Esophagus squamous epithelium (tissue), 5 donors: ENCODE data around the gene TESK2. TPM values are rescaled to one million over a fixed set of nuclear protein-coding genes. Genes with fewer than 3 reads are reported as not detected.

Source experiments
- DNase-seq: peaks from one replicate; lab custom pipeline; 2025; lab: John Stamatoyannopoulos, UW
- H3K27ac ChIP-seq, 4 donors: fragments of 200-600 bp; sonication (generic); one replicate each; pipeline ENCODE4 v1.5.1; 2016 to 2019; ENCODE audit warnings: mild to moderate bottlenecking in 1 of 4
- H3K27me3 ChIP-seq, 4 donors: fragments of 200-600 bp; sonication (generic); 1 replicate in 3 of 4; 2 replicates in 1 of 4; pipeline versions ENCODE4 v1.5.1 to v1.6.0; 2017 to 2021; ENCODE audit warnings: antibody characterized with exemption in 1 of 4
- H3K36me3 ChIP-seq, 3 donors: fragments of 200-600 bp; sonication (generic); one replicate each; pipeline ENCODE4 v1.5.1; 2016 to 2019
- H3K4me1 ChIP-seq, 3 donors: fragments of 200-600 bp; sonication (generic); one replicate each; pipeline ENCODE4 v1.5.1; 2017 to 2019
- H3K4me3 ChIP-seq, 4 donors: fragments of 200-600 bp; sonication (generic); 1 replicate in 3 of 4; 2 replicates in 1 of 4; pipeline ENCODE4 v1.5.1; 2016 to 2019; ENCODE audit warnings: mild to moderate bottlenecking in 2 of 4, moderate library complexity in 1 of 4
- H3K9me3 ChIP-seq, 3 donors: fragments of 200-600 bp; sonication (generic); one replicate each; pipeline ENCODE4 v1.5.1; 2016 to 2019
- POLR2A ChIP-seq, 4 donors: fragments of 450-650 bp; IDR thresholded peaks; one replicate each; pipeline ENCODE4 v1.6.1; 2017; ENCODE audit warnings: antibody characterized with exemption in 4 of 4, mild to moderate bottlenecking in 4 of 4, moderate library complexity in 3 of 4
- whole genome bisulfite sequencing, 2 donors: methylation state at CpG; one replicate each; pipeline ENCODE4 v1.1.5; 2018; 5-methylcytosine and 5-hydroxymethylcytosine counted together
- intact Hi-C: fragments of 100-400 bp; cut with DNase I; formaldehyde crosslinking; loops from one replicate; pipeline ENCODE4 v1.15.0; 2022
- total RNA-seq, 4 donors: library from RNA; depleted of rRNA; stranded (reverse); fragments of >200 nt; gene quantifications; one replicate each; pipeline ENCODE4 v1.1.0, GENCODE V29; 2016
- TF ChIP-seq, protein P1 (sequence below), 6 experiments: fragments of 450-650 bp in 4 of 6; fragments of 200-600 bp in 2 of 6; sonication (generic) in 2 of 6; IDR thresholded peaks; one replicate each; pipeline ENCODE4 v1.5.1; 2016 to 2019; ENCODE audit warnings: antibody characterized with exemption in 6 of 6, mild to moderate bottlenecking in 4 of 6, moderate library complexity in 4 of 6
- donor health status: DM: yes; HTN: yes; CAD: no.

Gene TESK2
- total RNA-seq, 4 donors from 2014 or later = 4.2 to 8.4 (median 5.9) TPM

DNA sequence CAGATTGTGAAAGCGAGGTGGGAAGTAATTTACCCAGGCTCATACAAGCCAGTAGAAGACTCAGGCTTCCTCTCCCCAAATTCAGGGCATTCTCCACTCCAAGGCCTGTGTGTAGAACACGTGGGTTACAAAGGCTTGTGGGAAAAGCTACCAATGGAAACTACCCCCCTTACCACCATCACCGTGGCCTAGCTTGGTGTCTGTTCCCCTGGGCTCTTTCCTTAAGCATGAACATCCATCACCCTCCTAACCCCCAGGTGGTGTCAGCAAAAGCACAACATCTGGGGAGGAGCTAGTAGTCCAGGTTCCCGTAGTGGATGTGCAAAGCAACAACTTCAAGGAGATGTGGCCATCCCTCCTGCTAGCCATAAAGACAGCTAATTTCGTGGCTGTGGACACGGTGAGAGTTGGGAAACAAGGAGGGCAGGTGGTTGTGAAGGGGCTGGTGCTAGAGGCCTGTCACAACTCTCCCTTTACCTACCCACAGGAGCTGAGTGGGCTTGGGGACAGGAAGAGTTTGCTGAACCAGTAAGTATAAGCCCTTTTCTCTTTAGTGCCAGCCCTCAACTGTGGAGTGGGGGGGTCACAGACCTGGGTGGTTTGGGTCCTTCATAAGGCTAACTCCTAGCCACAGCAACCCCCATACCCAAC, 150.0 kb downstream of the TESK2 start:
- 13 to 25% methylated on average over 4 to 5 of the region's 6 CpGs for WGBS, 2 donors
- intact Hi-C loops = loop anchor here (10.0 kb wide), 1 partner anchor 224 kb away; no protein-coding TSS in a partner anchor
- TF ChIP-seq, protein P1, sequence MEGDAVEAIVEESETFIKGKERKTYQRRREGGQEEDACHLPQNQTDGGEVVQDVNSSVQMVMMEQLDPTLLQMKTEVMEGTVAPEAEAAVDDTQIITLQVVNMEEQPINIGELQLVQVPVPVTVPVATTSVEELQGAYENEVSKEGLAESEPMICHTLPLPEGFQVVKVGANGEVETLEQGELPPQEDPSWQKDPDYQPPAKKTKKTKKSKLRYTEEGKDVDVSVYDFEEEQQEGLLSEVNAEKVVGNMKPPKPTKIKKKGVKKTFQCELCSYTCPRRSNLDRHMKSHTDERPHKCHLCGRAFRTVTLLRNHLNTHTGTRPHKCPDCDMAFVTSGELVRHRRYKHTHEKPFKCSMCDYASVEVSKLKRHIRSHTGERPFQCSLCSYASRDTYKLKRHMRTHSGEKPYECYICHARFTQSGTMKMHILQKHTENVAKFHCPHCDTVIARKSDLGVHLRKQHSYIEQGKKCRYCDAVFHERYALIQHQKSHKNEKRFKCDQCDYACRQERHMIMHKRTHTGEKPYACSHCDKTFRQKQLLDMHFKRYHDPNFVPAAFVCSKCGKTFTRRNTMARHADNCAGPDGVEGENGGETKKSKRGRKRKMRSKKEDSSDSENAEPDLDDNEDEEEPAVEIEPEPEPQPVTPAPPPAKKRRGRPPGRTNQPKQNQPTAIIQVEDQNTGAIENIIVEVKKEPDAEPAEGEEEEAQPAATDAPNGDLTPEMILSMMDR (IDR thresholded peaks at IDR 0.05) = no peak
- no peak for TF ChIP-seq POLR2A (IDR thresholded peaks at IDR 0.05)
- peak overlapping the region; percentile 92 to 98 (median 96) for H3K27ac ChIP-seq
- peak overlapping the region; percentile 68 to 91 (median 78) for H3K4me3 ChIP-seq
- H3K4me1 ChIP-seq = peaks cover 11 to 34% (median 16%) of the 10 kb centered on the region in 3 donors
- peaks cover 28 to 44% (median 34%) of the 10 kb centered on the region in 3 donors for H3K36me3 ChIP-seq
- no peaks in the 10 kb centered on the region for H3K27me3 ChIP-seq
- no peak for DNase-seq
- H3K9me3 ChIP-seq = no peaks in the 10 kb centered on the region

DNA sequence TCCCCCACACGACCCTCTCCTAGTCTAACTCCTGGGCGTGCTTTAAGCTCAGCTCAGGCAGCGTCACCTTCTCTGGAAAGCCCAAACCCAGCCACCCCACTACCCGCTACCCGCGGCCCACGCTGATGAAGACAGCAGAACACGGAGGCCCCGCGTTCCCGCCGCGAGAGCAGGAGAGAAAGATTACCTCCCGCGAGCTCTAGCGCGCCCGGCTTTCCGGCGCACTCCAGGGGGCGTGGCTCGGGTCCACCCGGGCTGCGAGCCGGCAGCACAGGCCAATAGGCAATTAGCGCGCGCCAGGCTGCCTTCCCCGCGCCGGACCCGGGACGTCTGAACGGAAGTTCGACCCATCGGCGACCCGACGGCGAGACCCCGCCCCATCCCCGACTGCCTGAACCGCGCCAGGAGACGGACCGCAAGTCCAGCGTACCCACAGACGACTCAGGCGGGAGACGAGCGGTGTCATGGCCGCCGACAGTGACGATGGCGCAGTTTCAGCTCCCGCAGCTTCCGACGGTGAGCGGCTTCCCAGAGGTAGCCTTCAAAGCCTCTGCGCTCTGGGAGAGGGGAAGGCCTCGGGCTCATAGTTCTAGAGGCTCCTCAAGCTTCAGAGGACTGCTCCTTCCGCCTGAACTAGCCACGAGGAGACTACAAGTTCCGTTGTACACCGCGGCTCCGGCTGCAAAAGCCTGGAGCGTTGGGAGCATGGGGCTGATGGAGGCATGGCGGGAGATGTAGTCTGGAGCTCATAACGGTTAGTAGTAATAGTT, 151.0 kb downstream of the TESK2 start, which contains the start of the genes MUTYH and TOE1:
Gene MUTYH (minus strand): TSS at position 652 of the 770 bp plus-strand sequence. CDS start 5,935 bp downstream, outside the sequence.
Gene TOE1 (plus strand): TSS at position 382 of the 770 bp plus-strand sequence. CDS start 83 bp downstream, at position 465.
- intact Hi-C loops = loop anchor here (10.0 kb wide), 1 partner anchor 225 kb away; no protein-coding TSS in a partner anchor
- Histone ChIP-seq H3K27ac (peak within 1 kb of the TSS; percentile 92 to 98 (median 96)), H3K36me3 (peaks cover 28 to 34% (median 30%) of the 10 kb centered on the region in 3 donors), H3K4me1 (peaks cover 11 to 41% (median 16%) of the 10 kb centered on the region in 3 donors), H3K27me3 (no peaks in the 10 kb centered on the region), H3K9me3 (no peaks in the 10 kb centered on the region), H3K4me3 (peak within 1 kb of the TSS; percentile 68 to 91 (median 78))
- TF ChIP-seq POLR2A (IDR thresholded peaks at IDR 0.05) = peak in 3 of 4 donors; percentile 7 to 76 (median 60)
- TF ChIP-seq, protein P1 (IDR thresholded peaks at IDR 0.05) = peak in 1 of 6 experiments; percentile 8
- 0 to 5% methylated on average over 5 to 11 of the region's 70 CpGs for WGBS, 2 donors
- DNase-seq = peak; percentile 70

DNA sequence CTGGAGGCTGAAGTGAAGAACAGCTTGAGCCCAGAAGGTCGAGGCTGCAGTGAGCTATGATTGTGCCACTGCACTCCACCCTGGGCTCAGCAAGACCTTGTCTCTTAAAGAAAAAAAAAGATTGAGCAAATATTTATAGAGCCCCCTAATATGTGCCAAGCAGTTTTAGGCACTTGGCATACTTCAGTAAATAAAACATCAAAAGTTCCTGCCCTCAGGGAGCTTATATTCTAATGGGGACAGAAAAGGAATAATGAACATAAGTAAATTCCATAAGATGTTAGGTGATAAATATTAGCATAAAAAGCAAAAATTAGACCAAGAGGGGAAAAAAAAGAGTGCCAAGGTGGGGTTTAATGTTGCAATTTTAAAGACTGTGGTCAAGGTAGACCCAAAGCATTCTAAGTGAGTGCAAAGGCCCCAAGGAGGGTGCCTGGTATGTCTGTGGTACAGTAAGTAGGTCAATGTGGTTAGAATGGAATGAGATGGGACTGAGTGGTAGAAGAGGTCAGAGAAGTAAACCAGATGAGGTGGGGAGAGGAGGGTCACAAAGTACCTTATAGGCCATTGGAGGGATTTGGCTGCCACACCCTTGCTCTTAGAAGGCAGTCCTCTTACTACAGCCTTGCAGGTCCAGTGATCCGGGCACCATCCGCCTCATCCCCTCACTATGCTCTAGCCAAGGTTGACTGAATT, 153.2 kb downstream of the TESK2 start:
- Histone ChIP-seq H3K9me3 (no peaks in the 10 kb centered on the region), H3K27me3 (no peaks in the 10 kb centered on the region), H3K36me3 (peaks cover 9 to 32% (median 11%) of the 10 kb centered on the region in 3 donors), H3K27ac (no peak overlapping the region), H3K4me3 (no peak overlapping the region), H3K4me1 (peaks cover 11 to 51% (median 16%) of the 10 kb centered on the region in 3 donors)
- WGBS, 2 donors = 78 to 92% methylated on average over 3 of the region's 3 CpGs
- intact Hi-C loops = no loop called here
- no peak for DNase-seq
- TF ChIP-seq, protein P1 (IDR thresholded peaks at IDR 0.05) = no peak
- TF ChIP-seq POLR2A (IDR thresholded peaks at IDR 0.05) = no peak

DNA sequence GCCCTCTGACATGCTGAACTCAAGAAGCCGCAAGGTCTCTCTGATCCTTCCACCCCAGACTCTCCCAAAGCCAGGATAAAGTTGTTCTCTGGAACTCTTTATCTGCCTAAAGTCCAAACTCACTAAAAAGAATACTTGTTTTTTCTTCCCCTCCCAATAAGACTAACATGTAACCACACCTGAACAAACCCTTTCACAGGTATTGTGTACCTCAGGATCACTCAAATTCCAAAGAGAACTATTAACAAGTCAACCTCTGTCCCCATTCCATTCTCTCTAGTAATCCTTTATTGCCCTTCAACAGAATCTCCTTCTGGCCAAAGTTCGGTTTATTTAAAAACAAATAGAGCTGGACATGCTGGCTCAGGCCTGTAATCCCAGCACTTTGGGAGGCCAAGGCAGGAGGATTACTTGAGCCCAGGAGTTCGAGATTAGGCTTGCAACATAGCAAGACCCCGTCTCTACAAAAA, 155.1 kb downstream of the TESK2 start:
- Histone ChIP-seq H3K27me3 (no peaks in the 10 kb centered on the region), H3K4me1 (peaks cover 5 to 32% (median 9%) of the 10 kb centered on the region in 3 donors), H3K4me3 (no peak overlapping the region), H3K36me3 (peaks cover 3 to 38% (median 6%) of the 10 kb centered on the region in 3 donors), H3K9me3 (no peaks in the 10 kb centered on the region), H3K27ac (peak overlapping the region in 2 of 4 donors; percentile 11 to 46)
- TF ChIP-seq, protein P1 (IDR thresholded peaks at IDR 0.05) = no peak
- no peak for TF ChIP-seq POLR2A (IDR thresholded peaks at IDR 0.05)
- intact Hi-C loops = no loop called here
- WGBS, 2 donors = 69 to 100% methylated on average over 2 to 4 of the region's 4 CpGs
- DNase-seq = no peak
